HG03103 (cell line): ENCODE results near the gene FGD3.

Source experiments
- ATAC-seq: cut with Tn5 transposase; IDR thresholded peaks from one replicate; pipeline ENCODE4 v1.9.1; 2021; ENCODE audit warnings: low read depth; ENCODE audit not compliant: unreplicated experiment

The FGD3 gene

DNA sequence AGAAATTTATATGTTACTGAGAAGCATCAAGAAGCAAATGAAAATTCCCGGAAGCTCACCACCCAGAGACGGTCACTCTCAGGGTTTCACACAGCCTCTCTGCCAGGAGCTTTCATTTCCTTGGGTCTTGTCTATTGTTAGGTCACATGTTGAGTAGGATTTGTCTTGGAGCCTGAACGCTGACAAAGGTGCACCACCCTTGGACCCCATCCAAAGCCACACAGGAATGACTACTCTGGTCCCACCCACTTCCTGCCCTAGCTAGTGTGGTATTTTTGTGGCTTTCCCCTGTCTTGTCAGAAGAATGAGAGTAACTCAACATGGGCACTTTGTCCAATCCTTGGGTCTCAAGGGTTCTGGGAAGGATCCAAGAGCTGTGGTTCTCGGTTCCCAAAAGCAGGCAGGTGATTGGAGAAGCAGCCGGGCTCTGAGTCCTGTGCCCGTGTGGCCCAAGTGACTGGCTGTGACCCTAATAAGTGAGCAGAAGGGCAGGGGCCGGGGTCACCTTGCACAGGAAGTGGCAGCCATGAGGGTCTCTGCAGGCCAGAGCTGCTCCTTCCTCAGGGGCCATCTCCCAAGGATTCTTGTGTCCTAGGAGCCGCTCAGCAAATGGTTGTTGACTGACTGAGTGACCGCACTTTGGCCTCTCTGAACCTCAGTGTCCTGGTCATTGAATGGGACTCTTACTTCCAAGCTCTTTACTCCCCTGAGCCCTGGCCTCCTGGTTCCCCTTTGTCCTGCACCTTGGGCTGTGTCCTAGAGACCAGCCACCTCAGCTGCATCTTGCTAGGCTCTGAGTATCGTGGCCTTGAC, 6.9 kb downstream of the FGD3 start:
- no peak for ATAC-seq

DNA sequence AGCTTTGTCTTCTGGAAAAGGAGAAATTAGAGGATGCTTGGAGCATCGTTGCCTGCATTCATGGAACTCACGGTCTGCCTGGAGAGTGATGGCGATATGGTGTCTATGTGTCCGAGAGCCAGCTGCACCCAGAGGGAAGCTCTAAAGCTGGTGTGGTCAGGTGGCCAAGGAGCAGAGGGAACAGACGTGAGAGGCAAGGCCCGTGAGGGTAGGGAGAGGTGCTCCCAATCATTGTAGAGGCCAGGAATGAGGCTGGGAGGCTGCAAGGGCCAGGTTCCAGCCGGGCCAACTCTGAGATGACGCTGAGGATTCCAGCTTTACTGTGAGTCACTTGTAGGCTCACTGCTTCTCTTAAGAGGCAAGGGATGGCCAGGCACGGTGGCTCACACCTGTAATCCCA, 7.6 kb downstream of the FGD3 start:
- no peak for ATAC-seq

DNA sequence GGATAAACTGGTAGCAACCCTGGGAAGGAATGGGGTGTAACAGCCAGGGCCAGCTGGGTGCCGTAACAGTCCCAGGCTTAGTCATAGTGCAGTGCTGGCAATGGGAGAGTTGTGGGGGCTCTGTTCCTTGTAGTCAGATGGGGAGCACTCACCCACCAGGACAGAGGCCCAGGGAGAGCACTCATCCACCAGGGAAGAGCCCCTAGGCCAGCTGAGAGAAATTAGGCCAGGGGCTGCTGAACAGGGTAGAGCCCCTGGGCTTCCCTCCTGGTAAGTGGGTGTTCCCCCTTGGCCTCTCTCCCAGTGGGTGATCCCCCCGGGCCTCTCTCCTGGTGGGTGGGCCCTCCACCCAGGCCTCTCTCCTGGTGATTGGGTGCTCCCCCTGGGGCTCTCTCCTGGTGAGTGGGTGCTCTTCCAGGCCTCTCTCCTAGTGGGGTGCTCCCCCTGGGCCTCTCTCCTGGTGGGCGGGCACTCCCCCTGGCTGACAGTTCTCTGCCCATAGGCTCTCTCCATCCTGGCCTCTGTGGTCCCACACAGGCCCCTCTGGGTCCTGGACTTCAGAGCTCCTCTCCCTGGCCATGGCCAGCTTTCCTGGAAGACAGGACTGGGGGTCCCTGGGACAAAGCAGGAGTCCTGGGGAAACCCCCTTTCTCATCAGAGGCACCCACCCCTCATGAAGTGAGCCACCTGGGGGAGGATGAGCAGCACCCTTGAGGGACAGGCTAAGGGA, 13.4 kb downstream of the FGD3 start:
- ATAC-seq = no peak

DNA sequence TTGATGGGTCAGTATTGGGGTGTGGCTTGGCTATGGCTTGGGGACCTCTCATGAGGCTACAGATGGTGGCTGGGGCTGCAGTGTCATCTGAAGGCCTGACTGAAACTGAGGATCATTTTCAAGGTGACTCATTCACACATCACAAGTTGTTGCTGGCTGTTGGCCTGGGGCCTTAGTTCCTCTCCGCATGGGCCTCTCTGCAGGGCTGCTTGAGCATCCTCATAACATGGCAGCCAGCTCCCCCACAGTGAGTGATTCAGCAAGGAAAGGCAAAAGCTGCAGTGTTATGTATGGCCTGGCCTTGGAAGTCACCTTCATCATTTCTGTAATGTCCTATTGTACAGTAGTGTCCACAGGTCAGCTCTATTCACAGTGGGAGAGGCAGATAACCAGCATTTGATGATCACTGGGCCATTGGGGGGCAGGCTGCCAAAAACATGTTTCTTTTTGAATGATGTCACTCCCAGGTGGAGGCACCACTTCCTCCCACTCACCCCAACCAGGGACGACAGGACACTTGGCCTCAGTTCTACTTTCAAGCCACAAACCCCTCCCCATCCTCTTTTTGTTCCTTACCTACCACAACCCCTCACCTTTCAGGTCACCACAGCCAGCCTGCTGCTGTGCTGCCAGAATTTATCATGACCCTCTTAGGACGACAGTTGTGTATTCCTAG, 14.4 kb downstream of the FGD3 start:
- ATAC-seq = no peak

DNA sequence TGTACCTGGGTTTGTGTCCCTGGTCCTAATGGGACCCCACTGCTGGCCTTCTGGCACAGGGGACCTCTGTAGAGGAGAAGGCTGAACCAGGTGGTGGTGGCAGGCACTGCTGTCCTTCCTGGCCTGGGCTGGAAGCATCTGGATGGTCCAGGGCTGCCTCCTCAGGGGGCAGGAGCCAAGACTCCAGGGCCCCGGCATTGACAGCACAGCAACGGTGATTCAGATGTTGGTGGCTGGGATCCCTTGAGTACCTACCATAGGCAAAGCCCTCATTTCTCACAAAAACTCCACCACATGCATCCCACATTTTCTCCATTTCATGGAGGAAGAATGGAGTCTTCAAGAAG, 15.0 kb downstream of the FGD3 start:
- no peak for ATAC-seq

DNA sequence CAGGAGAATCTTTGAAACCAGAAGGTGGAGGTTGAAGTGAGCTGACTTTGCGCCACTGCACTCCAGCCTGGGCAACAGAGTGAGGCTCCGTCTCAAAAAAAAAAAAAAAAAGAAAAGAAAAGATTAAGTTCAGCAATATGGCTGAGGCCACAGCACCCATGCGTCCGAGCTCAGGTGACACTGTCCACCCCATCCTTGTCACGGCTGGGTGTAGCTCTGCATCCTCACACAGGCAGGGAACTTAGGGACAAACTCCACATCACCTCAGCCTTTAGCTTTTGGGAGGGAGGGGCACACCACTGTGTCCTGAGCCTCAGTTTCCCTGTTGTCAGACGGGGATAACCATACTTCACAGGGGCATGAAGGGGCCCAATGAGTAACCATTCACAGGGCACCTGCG, 15.5 kb downstream of the FGD3 start:
- ATAC-seq = no peak

DNA sequence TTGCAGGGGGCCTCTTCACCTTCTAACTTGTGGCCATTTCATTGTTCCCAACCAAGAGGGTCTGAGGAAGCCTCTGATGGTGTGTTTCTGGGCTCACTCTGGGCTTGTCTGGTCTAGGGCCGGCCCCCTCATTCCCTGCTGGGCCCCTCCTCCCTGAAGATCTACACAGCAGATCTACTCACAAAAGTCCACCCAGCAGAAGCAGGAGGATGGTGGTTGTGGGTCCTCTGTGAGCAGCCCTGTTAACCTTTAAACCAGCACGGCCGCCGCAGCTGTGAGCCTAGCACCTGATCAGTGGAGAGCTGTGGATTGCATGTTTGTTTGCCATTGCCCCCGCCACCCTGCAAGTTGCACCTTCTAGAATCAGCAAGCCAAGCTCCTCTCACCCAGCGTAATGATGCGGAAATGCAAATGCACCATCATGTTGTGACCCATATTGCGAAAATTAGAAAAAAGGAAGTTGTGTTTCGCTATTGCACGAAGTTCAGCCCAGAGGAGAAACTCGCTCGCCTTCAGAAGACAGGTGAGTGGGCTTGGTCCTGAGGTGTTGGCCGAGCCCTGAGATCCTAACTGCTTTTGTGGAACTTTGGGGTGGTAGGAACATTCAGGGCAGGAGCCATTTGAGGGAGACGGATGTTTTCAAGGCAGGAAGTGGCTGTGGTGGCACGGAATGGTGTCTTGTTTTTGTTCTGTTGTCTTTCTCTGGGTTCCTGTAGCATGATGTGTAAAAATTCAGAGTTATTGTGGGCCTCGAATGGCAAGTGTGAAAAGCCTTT, 16.7 kb downstream of the FGD3 start:
- peak; percentile 73 for ATAC-seq

DNA sequence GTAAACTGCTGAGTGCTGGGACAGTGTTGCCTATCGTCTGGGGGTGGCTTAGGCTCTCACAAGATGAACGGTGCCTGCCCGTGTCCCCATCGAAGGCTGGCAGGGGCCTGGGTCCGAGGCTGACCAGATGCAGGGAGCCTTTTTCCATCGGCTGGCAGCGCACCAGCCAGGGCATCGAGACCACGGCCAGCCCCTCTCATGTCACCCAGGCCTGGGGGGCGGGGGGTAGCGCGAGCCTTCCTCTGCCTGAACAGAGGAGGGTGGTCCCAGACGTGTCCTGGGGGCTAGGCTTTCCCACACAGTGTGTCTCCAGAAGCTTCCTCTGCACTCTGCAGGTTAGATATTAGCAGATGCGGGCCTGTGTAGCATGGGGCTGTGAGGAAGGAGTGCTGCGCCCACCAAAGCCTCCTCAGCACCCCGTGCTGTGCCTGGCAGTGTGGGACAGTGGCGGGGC, 17.3 kb downstream of the FGD3 start:
- no peak for ATAC-seq

DNA sequence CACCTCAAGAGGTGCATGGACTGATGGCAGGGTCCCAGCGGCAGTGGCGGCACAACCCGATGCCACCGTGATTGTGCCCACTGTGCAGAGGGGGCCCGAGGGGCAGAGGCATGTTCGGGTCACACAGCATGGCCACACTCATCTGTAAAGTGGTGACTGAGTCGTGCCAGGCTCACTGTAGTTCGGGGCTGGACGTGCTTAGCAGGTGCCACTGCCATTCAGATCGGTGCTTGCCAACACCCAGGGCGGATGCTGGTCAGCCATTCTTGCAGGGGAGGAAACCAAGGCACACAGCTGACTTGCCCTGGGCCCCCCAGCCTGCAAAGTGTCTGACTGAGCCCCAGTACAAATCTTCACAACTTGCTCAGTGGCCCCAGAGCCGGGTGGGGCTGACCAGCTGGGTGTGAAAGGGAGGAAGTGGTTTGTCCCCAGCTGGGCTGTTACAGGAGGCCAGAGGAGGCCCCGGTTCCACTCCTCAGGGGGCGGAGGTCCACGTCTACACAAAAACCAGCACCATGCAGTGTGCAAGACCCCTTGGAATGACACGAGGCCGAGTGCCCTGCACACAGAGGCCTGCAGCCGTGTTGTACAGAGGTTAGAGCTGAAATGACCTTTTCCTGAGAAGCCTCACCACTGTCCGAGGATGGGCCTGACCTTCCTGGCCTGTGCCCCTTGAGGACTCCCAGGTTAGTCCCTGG, 17.9 kb downstream of the FGD3 start:
- ATAC-seq = no peak

DNA sequence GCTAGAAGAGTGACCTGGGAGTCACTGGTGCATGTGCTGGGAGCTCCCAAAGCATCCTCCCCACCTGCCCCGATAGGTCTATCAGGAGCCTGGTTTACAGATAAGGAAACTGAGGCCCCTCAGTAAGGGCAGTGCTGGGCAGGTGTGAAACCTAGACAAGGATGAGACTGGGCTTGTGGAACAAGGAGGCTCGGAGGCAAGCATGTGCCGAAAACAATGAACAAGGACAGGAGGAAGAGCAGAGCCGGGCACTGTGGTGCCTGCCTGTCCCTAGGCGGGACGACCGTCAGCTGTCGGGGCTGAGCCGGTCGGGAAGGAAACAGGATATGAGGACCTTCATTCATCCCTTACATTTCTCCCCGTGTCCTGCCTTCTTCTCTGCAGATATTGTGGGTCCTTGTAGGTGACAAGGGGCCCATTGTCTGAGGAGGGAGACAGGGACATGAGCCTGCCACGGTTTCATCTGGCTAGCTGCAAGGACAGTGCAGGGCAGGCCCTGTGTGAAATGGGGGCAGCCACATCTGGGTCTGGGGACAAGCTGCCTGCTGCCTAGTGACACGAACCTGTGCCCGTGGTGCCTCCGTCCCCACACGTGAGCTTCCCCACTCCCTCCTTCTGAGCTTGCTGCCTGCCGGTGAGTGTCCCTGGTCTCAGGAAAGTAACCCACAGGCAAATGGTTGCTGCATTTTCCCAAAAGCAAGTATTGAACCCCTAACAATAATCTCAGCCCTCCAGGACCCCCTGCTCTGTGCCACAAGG, 18.6 kb downstream of the FGD3 start:
- ATAC-seq = no peak

DNA sequence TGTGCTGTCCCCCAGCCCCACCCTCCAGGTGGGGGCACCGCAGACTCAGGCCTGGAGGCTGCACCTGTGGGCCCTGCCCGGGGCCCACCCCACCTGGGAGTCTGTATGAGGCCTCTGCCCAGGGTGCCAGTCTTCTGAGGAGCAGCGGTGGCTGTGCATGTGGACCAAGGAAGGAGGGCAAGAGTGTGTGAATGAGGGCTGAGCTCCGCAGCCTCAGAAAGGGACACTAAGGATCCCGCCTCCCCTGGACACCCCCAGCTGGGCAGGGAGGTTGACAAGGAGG, 19.1 kb downstream of the FGD3 start:
- ATAC-seq = no peak

DNA sequence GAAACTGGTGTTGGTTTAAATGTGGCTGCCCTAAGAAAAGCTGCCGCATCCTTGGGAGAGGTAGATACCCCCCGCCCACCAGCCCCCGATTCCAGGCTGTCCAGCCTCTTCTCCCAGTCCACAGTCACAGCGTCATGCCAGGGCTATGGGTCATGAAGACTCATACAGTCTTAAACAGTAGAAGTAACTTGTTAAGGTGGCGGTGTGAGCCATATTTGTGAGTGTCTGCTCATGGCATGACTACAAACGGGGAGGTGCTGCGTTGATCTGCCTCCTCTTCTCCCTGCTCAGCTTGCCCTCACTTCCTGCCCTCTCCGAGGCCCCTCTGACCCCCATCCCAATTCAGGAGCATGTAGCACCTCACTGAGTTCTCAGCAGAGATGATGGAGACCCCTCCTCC, 20.8 kb downstream of the FGD3 start:
- ATAC-seq = no peak

DNA sequence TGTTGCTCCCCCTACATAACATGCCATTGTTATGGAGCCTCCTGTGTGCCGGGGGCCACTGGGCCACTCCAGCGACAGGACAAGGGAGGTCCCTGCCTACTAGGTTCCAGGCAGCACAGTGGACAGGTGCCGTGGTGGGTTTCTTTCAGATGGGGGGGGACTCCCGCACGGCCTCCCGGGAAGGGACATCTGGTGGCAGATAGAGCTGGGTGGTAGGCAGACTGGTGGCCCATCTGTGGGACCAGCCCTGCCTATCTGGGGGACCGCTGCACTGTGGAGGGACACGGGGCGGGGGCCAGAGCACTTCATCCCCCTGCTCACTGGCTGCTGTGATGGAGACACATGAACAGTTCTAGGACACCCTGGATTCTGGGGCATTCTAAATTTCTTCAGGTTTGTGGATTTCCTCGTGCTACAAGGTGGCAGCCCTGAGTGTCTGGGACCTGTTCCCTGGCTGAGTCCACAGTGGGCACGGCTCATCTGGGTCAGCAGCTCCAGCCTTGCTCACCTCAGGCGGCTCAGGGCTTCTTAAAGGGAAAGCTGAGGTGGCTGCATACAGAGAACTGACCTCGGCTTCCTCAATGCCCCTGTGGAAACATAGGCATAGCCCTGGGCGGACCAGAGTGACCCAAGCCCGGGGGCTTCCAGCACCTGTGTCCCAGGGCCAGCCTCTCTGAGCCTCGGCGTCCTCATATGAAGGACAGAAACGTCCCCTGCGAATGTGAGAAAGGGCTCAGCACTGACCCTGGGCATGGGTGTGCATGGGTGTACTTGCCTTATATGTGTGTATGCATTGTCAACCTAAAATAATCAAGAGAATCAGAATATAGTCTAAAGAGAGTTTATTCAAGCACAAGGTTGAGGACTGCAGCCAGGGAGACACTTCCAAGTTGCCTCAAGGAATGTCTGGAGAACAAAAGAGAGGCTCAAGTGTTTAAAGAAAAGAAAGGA, 22.5 kb downstream of the FGD3 start:
- ATAC-seq = no peak

DNA sequence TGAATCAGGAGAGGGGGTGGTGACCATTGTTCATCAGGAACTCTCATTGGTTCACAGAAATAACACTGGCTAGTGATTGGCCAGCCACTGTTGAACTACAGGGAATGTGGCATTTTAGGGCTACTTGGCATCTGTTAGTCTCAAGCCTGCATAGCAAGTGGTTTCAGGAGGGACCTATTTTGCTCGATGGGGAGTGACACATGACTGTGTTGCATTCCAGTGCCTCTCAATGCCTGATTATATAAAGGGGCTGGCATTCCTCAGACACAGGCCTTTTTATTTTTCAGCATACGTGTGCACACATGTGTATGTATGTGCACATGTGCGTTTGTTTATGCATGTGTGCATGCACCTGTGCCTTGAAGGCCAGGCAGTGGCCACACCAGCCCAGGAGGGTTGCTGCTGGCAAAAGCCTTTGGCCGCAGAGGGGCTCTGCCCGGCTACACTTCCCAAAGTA, 23.2 kb downstream of the FGD3 start:
- ATAC-seq = no peak

DNA sequence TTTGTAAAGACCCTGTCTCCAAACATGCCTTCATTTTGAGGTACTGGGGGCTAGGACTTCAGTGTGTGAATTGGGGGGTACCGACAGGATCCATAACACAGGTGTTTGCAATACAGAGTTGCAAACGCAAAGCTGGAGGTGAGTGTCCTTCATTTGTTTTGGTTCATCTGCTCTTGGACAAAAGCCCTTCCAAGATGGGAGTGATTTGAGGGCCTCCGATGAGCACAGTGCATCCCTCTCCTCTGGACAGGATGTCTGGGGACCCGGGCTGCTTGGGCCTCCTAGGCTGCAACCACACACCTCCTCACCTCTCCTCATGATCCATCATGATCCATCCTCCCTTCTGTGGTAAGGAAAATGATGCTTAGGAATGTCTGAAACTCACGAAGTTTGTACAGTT, 23.8 kb downstream of the FGD3 start:
- no peak for ATAC-seq

DNA sequence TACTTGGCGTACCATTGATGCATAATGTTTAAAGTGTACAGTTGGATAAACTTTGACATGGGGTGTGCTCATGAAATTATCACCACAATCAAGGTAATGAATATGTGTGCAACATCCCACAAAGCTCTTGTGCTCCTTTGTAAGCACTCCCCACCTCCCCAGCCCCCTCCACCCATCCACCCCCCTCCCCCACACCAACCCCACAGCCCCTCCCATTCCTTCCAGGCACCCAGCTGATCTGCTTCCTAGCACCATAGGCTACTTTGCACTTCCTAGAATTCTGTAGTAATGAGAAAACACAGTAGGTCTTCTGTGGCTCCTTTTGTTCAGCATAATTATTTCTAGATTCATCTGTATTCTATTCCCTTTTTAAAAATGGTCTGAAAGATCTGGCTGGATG, 24.5 kb downstream of the FGD3 start:
- ATAC-seq = no peak

DNA sequence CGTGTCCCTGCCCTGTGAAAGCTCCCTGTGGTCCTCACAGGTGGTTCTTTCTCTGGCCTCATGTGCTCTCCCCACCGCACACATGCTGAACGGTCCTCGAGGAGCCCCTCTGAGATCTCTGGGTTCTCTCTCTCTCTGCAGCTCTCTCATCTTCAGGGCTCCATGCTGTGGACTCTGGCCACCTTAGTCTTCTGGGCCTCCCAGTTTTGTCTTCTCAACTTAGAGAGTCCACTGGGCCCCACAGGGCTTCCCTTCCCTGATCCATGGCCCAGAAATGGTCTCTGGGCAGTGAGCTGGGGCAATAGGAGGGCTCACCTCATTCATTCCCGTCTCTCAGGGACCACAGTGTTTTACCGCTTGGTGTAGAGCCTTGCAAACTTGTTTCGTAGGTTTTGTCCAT, 26.4 kb downstream of the FGD3 start:
- ATAC-seq = no peak

DNA sequence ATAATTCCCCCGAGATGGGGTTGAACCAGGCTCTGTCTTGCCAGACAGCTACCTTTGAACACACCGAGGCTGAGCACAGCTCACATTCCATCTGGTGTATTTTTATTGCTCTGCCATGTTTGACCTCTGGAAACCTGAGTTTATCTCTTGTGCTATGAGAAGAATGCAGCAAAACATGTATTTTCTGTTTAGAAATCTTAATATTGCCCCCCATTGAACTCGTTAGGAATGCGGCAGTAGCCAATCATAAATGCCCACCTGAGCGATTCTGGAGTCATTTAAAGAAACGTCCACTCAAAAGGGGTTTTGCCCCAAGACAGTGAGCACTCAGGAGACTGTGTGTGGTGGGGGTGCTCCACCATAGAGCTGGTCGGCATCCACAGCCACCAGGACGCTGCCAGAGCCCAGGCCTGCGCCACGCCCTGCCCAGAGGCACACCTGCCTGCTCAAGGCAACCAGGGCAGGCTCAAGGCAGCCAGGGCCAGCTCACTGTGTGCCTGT, 26.9 kb downstream of the FGD3 start:
- no peak for ATAC-seq
